H1 (cell line): ENCODE data around the gene FCRL6. TPM values are rescaled to one million over a fixed set of nuclear protein-coding genes. Genes with fewer than 3 reads are reported as not detected.

Source experiments
- CTCF ChIA-PET: fragments of 300-600 bp; sonication (Branson Sonifier 250); formaldehyde crosslinking; loops from one replicate; lab custom pipeline; 2021; ENCODE audit not compliant: partially characterized antibody; lab: Charles Lee
- POLR2A ChIA-PET: fragments of 300-600 bp; sonication (Branson Sonifier 250); formaldehyde crosslinking; loops from one replicate; lab custom pipeline; 2021; ENCODE audit warnings: inconsistent platforms; ENCODE audit not compliant: partially characterized antibody; lab: Charles Lee
- DNase-seq, 2 experiments: peaks; one replicate each; pipeline versions ENCODE4 v3.0.0 to v3.0.0-alpha.2; 2010 to 2022; ENCODE audit warnings: low spot score in 2 of 2, low read depth in 1 of 2, mixed read lengths in 1 of 2
- FAIRE-seq: peaks from 2 replicates; lab custom pipeline; 2011; peaks lifted over from hg19 to GRCh38; lab: Jason Lieb, UNC
- H2AFZ ChIP-seq: 2 replicates; pipeline ENCODE4 v1.8.1; 2012; ENCODE audit warnings: low read length, inconsistent platforms
- H2AK5ac ChIP-seq: 2 replicates; pipeline ENCODE4 v1.6.1; 2013; ENCODE audit warnings: low read depth, low read length
- H2BK120ac ChIP-seq: replicated peaks from 2 replicates; pipeline ENCODE3; 2013; ENCODE audit warnings: low read depth, low read length, inconsistent platforms
- H2BK12ac ChIP-seq: 2 replicates; pipeline ENCODE4 v1.6.1; 2013; ENCODE audit warnings: low read depth, low read length
- H2BK15ac ChIP-seq: 2 replicates; pipeline ENCODE4 v1.6.1; 2013; ENCODE audit warnings: low read length
- H2BK20ac ChIP-seq: 2 replicates; pipeline ENCODE4 v1.6.1; 2013; ENCODE audit warnings: low read length
- H2BK5ac ChIP-seq: 2 replicates; pipeline ENCODE4 v1.6.1; 2013; ENCODE audit warnings: low read depth, low read length
- H3K14ac ChIP-seq: 2 replicates; pipeline ENCODE4 v1.6.1; 2013; ENCODE audit warnings: inconsistent platforms; ENCODE audit not compliant: insufficient read length
- H3K18ac ChIP-seq: 2 replicates; pipeline ENCODE4 v1.6.1; 2013; ENCODE audit warnings: low read length; ENCODE audit errors: extremely low read depth
- H3K23ac ChIP-seq: 2 replicates; pipeline ENCODE4 v1.6.1; 2013; ENCODE audit warnings: inconsistent platforms; ENCODE audit not compliant: insufficient read length
- H3K23me2 ChIP-seq: 2 replicates; pipeline ENCODE4 v1.6.1; 2013; ENCODE audit warnings: low read depth, low read length
- H3K27ac ChIP-seq: 2 replicates; pipeline ENCODE4 v1.6.1; 2011; ENCODE audit warnings: low read depth, low read length, inconsistent platforms
- H3K27me3 ChIP-seq, 4 experiments: replicated peaks in 1 of 4; 1 replicate in 1 of 4; 2 replicates in 3 of 4; pipeline versions ENCODE4 v1.6.1 to v1.8.1; 2011 to 2013; ENCODE audit warnings: low read length in 3 of 4, mild to moderate bottlenecking in 3 of 4, inconsistent platforms in 2 of 4, mixed read lengths in 2 of 4, moderate library complexity in 1 of 4; ENCODE audit not compliant: control insufficient read depth in 3 of 4, insufficient read depth in 3 of 4; ENCODE audit errors: extremely low read depth in 1 of 4
- H3K36me3 ChIP-seq, 4 experiments: 2 replicates each; pipeline versions ENCODE4 v1.6.1 to v1.8.1; 2011 to 2013; ENCODE audit warnings: mild to moderate bottlenecking in 4 of 4, low read length in 3 of 4, moderate library complexity in 2 of 4, control low read depth in 1 of 4, inconsistent platforms in 1 of 4; ENCODE audit not compliant: insufficient read depth in 4 of 4, control insufficient read depth in 2 of 4
- H3K4ac ChIP-seq: replicated peaks from 2 replicates; pipeline ENCODE3; 2013; ENCODE audit warnings: low read length, low read depth, mixed read lengths, inconsistent platforms; ENCODE audit not compliant: insufficient read length
- H3K4me1 ChIP-seq, 4 experiments: replicated peaks in 1 of 4; 1 replicate in 1 of 4; 2 replicates in 3 of 4; pipeline versions ENCODE4 v1.6.1 to v1.8.1; 2011 to 2013; ENCODE audit warnings: low read length in 3 of 4, inconsistent platforms in 2 of 4, mixed read lengths in 1 of 4; ENCODE audit not compliant: insufficient read depth in 4 of 4, control insufficient read depth in 3 of 4
- H3K4me2 ChIP-seq, 2 experiments: 2 replicates each; pipeline versions ENCODE4 v1.6.1 to v1.8.1; 2011 to 2013; ENCODE audit warnings: low read depth in 2 of 2, low read length in 2 of 2, control low read depth in 1 of 2, inconsistent platforms in 1 of 2, mild to moderate bottlenecking in 1 of 2; ENCODE audit not compliant: insufficient read depth in 1 of 2
- H3K4me3 ChIP-seq, 4 experiments: fragments of 200-600, 300-600 bp in 1 of 4; sonication (generic), shearing (Covaris generic), sonication (Bioruptor Twin) in 1 of 4; 2 replicates each; pipeline versions ENCODE4 v1.5.1 to v1.8.1; 2011 to 2016; ENCODE audit warnings: low read length in 4 of 4, low read depth in 3 of 4, control low read depth in 2 of 4, inconsistent platforms in 2 of 4, mild to moderate bottlenecking in 2 of 4, mixed read lengths in 1 of 4, moderate library complexity in 1 of 4; ENCODE audit not compliant: insufficient read depth in 2 of 4; ENCODE audit errors: extremely low read depth in 1 of 4
- H3K56ac ChIP-seq: replicated peaks from 2 replicates; pipeline ENCODE3; 2013; ENCODE audit warnings: low read depth, mild to moderate bottlenecking, mixed read lengths, low read length, inconsistent platforms; ENCODE audit not compliant: insufficient read length
- H3K79me1 ChIP-seq: 2 replicates; pipeline ENCODE4 v1.6.1; 2013; ENCODE audit warnings: low read depth, low read length, control low read depth
- H3K79me2 ChIP-seq, 2 experiments: 2 replicates each; pipeline versions ENCODE4 v1.6.1 to v1.8.1; 2012 to 2013; ENCODE audit warnings: low read length in 2 of 2, mild to moderate bottlenecking in 2 of 2, inconsistent platforms in 1 of 2; ENCODE audit not compliant: insufficient read depth in 2 of 2, control insufficient read depth in 1 of 2
- H3K9ac ChIP-seq, 4 experiments: replicated peaks in 1 of 4; 1 replicate in 1 of 4; 2 replicates in 3 of 4; pipeline versions ENCODE4 v1.6.1 to v1.8.1; 2011 to 2013; ENCODE audit warnings: low read depth in 3 of 4, low read length in 3 of 4, control low read depth in 2 of 4, mild to moderate bottlenecking in 2 of 4, moderate library complexity in 2 of 4, inconsistent platforms in 1 of 4; ENCODE audit errors: extremely low read depth in 1 of 4
- H3K9me3 ChIP-seq, 2 experiments: 2 replicates each; pipeline versions ENCODE4 v1.6.1 to v1.8.1; 2012 to 2013; ENCODE audit warnings: mild to moderate bottlenecking in 2 of 2, moderate library complexity in 2 of 2, control low read depth in 1 of 2, inconsistent platforms in 1 of 2, low read depth in 1 of 2, low read length in 1 of 2, mixed read lengths in 1 of 2; ENCODE audit not compliant: insufficient read depth in 2 of 2
- H4K20me1 ChIP-seq, 2 experiments: replicated peaks in 1 of 2; 2 replicates each; pipeline versions ENCODE3 to v1.8.1; 2011 to 2013; ENCODE audit warnings: inconsistent platforms in 2 of 2, low read length in 2 of 2, mild to moderate bottlenecking in 1 of 2; ENCODE audit not compliant: insufficient read depth in 2 of 2, control insufficient read depth in 1 of 2
- H4K5ac ChIP-seq: 2 replicates; pipeline ENCODE4 v1.6.1; 2013; ENCODE audit warnings: low read length, low read depth, mixed read lengths, inconsistent platforms; ENCODE audit not compliant: insufficient read length
- H4K8ac ChIP-seq: 2 replicates; pipeline ENCODE4 v1.8.0; 2013; ENCODE audit warnings: mild to moderate bottlenecking, moderate library complexity, low read length, inconsistent platforms; ENCODE audit not compliant: insufficient read depth; ENCODE audit errors: extremely low read depth
- H4K91ac ChIP-seq: replicated peaks from 2 replicates; pipeline ENCODE3; 2013; ENCODE audit warnings: low read length, mixed read lengths, inconsistent platforms; ENCODE audit not compliant: insufficient read length
- ASH2L ChIP-seq: fragments of 200-600, 300-600 bp; sonication (generic); IDR thresholded peaks from one replicate; pipeline ENCODE4 v1.7.1; 2017; ENCODE audit warnings: low read length
- CBX5 ChIP-seq: fragments of 300-800, 300-1000 bp; sonication (generic); IDR thresholded peaks from 2 replicates; pipeline ENCODE4 v1.7.1; 2016; ENCODE audit warnings: antibody characterized with exemption, low read length, low read depth
- CBX8 ChIP-seq: fragments of 300-800, 300-1000 bp; sonication (generic); IDR thresholded peaks from 2 replicates; pipeline ENCODE4 v1.7.1; 2016; ENCODE audit warnings: low read depth, low read length, borderline replicate concordance
- HDAC2 ChIP-seq, 2 experiments: fragments of 300-600 bp in 1 of 2; sonication (generic) in 1 of 2; IDR thresholded peaks; 2 replicates each; pipeline ENCODE4 v1.6.1; 2011 to 2012; ENCODE audit warnings: low read depth in 2 of 2, low read length in 2 of 2, mild to moderate bottlenecking in 2 of 2, moderate library complexity in 2 of 2, borderline replicate concordance in 1 of 2, inconsistent platforms in 1 of 2
- JUN ChIP-seq: IDR thresholded peaks from 2 replicates; pipeline ENCODE4 v1.6.1; 2011; ENCODE audit warnings: low read depth, mild to moderate bottlenecking, improper control_type of control experiment, low read length
- JUND ChIP-seq: IDR thresholded peaks from 2 replicates; pipeline ENCODE4 v1.6.1; 2011; ENCODE audit warnings: mild to moderate bottlenecking, improper control_type of control experiment, low read length
- KDM4A ChIP-seq: IDR thresholded peaks from one replicate; pipeline ENCODE4 v1.7.1; 2012; ENCODE audit warnings: low read depth, mild to moderate bottlenecking, moderate library complexity, low read length, inconsistent platforms; ENCODE audit not compliant: severe bottlenecking
- KDM5A ChIP-seq: fragments of 200-600 bp; IDR thresholded peaks from 2 replicates; pipeline ENCODE4 v1.7.1; 2012; ENCODE audit warnings: mild to moderate bottlenecking, low read length, inconsistent platforms, mixed read lengths
- NANOG ChIP-seq: IDR thresholded peaks from 2 replicates; pipeline ENCODE4 v1.6.1; 2011; ENCODE audit warnings: low read length, low read depth, mild to moderate bottlenecking, inconsistent platforms; ENCODE audit not compliant: insufficient read depth, poor library complexity, severe bottlenecking
- POLR2AphosphoS5 ChIP-seq: IDR thresholded peaks from 2 replicates; pipeline ENCODE4 v1.6.1; 2011; ENCODE audit warnings: low read depth, low read length
- SP1 ChIP-seq: IDR thresholded peaks from 2 replicates; pipeline ENCODE4 v1.6.1; 2011; ENCODE audit warnings: low read depth, low read length
- SRF ChIP-seq: IDR thresholded peaks from 2 replicates; pipeline ENCODE4 v1.6.1; 2011; ENCODE audit warnings: mild to moderate bottlenecking, low read depth, low read length, moderate library complexity
- TBP ChIP-seq: IDR thresholded peaks from 2 replicates; pipeline ENCODE4 v1.6.1; 2011; ENCODE audit warnings: low read depth, low read length, improper control_type of control experiment
- TCF12 ChIP-seq: IDR thresholded peaks from 2 replicates; pipeline ENCODE4 v1.6.1; 2011; ENCODE audit warnings: low read depth, mild to moderate bottlenecking, low read length
- ZNF274 ChIP-seq: IDR thresholded peaks from 2 replicates; pipeline ENCODE4 v1.7.0; 2012; ENCODE audit warnings: low read length, borderline replicate concordance; ENCODE audit errors: extremely low read depth
- WGBS, 2 experiments: shearing (Covaris generic) in 1 of 2; methylation state at CpG; one replicate each; pipeline versions ENCODE4 v1.1.6 to v1.1.7; 2013 to 2015; ENCODE audit warnings: low lambda C conversion rate in 2 of 2, mixed read lengths in 2 of 2, inconsistent platforms in 1 of 2, low coverage in 1 of 2, missing lambda C conversion rate in 1 of 2; ENCODE audit not compliant: insufficient replicate concordance in 2 of 2, insufficient coverage in 1 of 2, insufficient read length in 1 of 2; ENCODE audit errors: extremely low coverage in 1 of 2, missing lambda C conversion rate in 1 of 2; 5-methylcytosine and 5-hydroxymethylcytosine counted together
- polyA plus RNA-seq, 7 experiments: library from polyadenylated mRNA; depleted of rRNA in 3 of 7; stranded (reverse) in 5 of 7; unstranded in 2 of 7; fragments of >200 nt in 5 of 7; fragments of 200-250 nt in 2 of 7; gene quantifications; 1 replicate in 5 of 7; 2 replicates in 1 of 7; 4 replicates in 1 of 7; pipeline versions ENCODE4 v1.2.1 to v1.2.3, GENCODE V29; 2011 to 2013; ENCODE audit warnings: missing spikeins in 2 of 7, mixed read lengths in 2 of 7
- total RNA-seq: library from RNA; stranded (reverse); fragmentation: NEBNext Ultra II Directional; extraction: Animal tissue kit (Norgen Biotek cat#: 25700); gene quantifications from 2 replicates; pipeline ENCODE4 v1.2.1, GENCODE V29; 2021

Gene FCRL6
- total and polyA plus RNA-seq, 2 of the 8 experiments (the other 6 are each of a cell fraction or from before 2014, with no cell fraction given), result not detected

- H3K18ac ChIP-seq, result peak overlapping the region; percentile 48; the same call in 1 of the 2 replicates
- no peak overlapping the region for H3K4me3 ChIP-seq
- H3K9me3 ChIP-seq, result no peaks in the 10 kb centered on the region
- H4K20me1 ChIP-seq, result no peaks in the 10 kb centered on the region
- no peak overlapping the region for H2BK15ac ChIP-seq
- no peak for TF ChIP-seq JUN
- no peak for TF ChIP-seq POLR2AphosphoS5
- TF ChIP-seq KDM5A, result no peak
- TF ChIP-seq TBP, result no peak
- TF ChIP-seq JUND, result no peak
- TF ChIP-seq HDAC2 (IDR thresholded peaks at IDR 0.05; ENCODE audit: borderline replicate concordance in 1 of 2, low read depth in 2 of 2, low read length in 2 of 2), result no peak
- TF ChIP-seq KDM4A, result no peak
- no peak for TF ChIP-seq ASH2L
- no peak for TF ChIP-seq CBX5
- TF ChIP-seq TCF12, result no peak
- no peak for TF ChIP-seq NANOG
- no peak for TF ChIP-seq SP1
- TF ChIP-seq ZNF274, result no peak
- no peak for TF ChIP-seq SRF
- no peak for TF ChIP-seq CBX8
- no peak overlapping the region for H3K14ac ChIP-seq
- no peak overlapping the region for H2AK5ac ChIP-seq
- ChIA-PET CTCF (interaction anchor here (0.9 to 14.8 kb wide), 8 partner anchors 10 to 145 kb away, joined by 3 to 111 read pairs (median 7); no protein-coding TSS in a partner anchor), POLR2A (no interaction called here)
- peaks cover 0 to 2% (median 0%) of the 10 kb centered on the region in 4 experiments; a peak in 2 of 7 replicates for H3K4me1 ChIP-seq
- H3K23me2 ChIP-seq, result no peaks in the 10 kb centered on the region
- no peaks in the 10 kb centered on the region; a peak in 2 of 7 replicates for H3K27me3 ChIP-seq
- no peak overlapping the region for H3K4ac ChIP-seq
- H3K23ac ChIP-seq, result no peak overlapping the region
- H3K9ac ChIP-seq, result no peak overlapping the region
- H2AFZ ChIP-seq, result no peak overlapping the region
- no peak overlapping the region for H4K5ac ChIP-seq
- DNase-seq, result no peak
- WGBS, 2 experiments, result 75% methylated on average over 5 of the region's 5 CpGs; no CpG with 5 or more reads in 1 of the 2 experiments
- H3K27ac ChIP-seq, result no peak overlapping the region
- H4K8ac ChIP-seq, result no peak overlapping the region; the same call in 1 of the 2 replicates
- no peak overlapping the region for H2BK5ac ChIP-seq
- 0 out of 2 replicates have a peak overlapping the region, but pooled peaks have one; percentile 6 for H2BK12ac ChIP-seq
- no peak overlapping the region for H3K4me2 ChIP-seq
- H2BK120ac ChIP-seq, result no peak overlapping the region
- FAIRE-seq, result no peak
- H2BK20ac ChIP-seq, result no peak overlapping the region
- no peaks in the 10 kb centered on the region for H3K79me2 ChIP-seq
- no peak overlapping the region for H4K91ac ChIP-seq
- H3K56ac ChIP-seq, result no peak overlapping the region
- H3K36me3 ChIP-seq, result no peaks in the 10 kb centered on the region
- no peaks in the 10 kb centered on the region for H3K79me1 ChIP-seq
Measured at GRCh38 chr1:159862031-159862430, 59.9 kb downstream of the FCRL6 start.
